ENCODE data around the gene ACSF3.

ACSF3 gene

GRCh38 chr16:89046491-89046890 is 47.2 kb upstream of the ACSF3 start:
- no peak overlapping the region for H3K27ac ChIP-seq (ENCODE audit: low read depth, low read length)
- no peak overlapping the region for H3K4ac ChIP-seq (ENCODE audit: low read depth, low read length)
- no peak overlapping the region for H4K91ac ChIP-seq (ENCODE audit: low read depth, low read length)
- H3K27me3 ChIP-seq (ENCODE audit: insufficient read depth, low read length) = no peaks in the 10 kb centered on the region
- no peak overlapping the region for H3K9ac ChIP-seq (ENCODE audit: low read length)
- no CpG with 5 or more reads among the region's 4 CpGs for WGBS (ENCODE audit: extremely low coverage, insufficient coverage, insufficient read length)
- H3K4me1 ChIP-seq (ENCODE audit: control insufficient read depth in 1 of 2, insufficient read depth in 2 of 2, low read length in 2 of 2) = no peaks in the 10 kb centered on the region
- H2BK5ac ChIP-seq (ENCODE audit: low read depth, low read length, poor library complexity) = no peak overlapping the region
- H2AK5ac ChIP-seq (ENCODE audit: low read length) = no peak overlapping the region
- no peaks in the 10 kb centered on the region for H3K79me2 ChIP-seq (ENCODE audit: control insufficient read depth, insufficient read depth, low read length, poor library complexity)
- no peak overlapping the region for H3K14ac ChIP-seq (ENCODE audit: low read length)
- H3K4me3 ChIP-seq (ENCODE audit: low read depth, low read length) = no peak overlapping the region
- H3K79me1 ChIP-seq (ENCODE audit: low read length) = no peaks in the 10 kb centered on the region
- H3K23ac ChIP-seq (ENCODE audit: low read length) = peak overlapping the region; percentile 45
- no peak overlapping the region for H4K8ac ChIP-seq (ENCODE audit: low read depth, low read length)
- H2BK120ac ChIP-seq (ENCODE audit: insufficient read depth, low read length, poor library complexity) = no peak overlapping the region
- H3K18ac ChIP-seq (ENCODE audit: low read length) = no peak overlapping the region
- H3K9me3 ChIP-seq (ENCODE audit: insufficient read depth, low read depth, low read length) = peaks cover 6% of the 10 kb centered on the region
- peak in 1 of 2 donors; percentile 20 for DNase-seq
- H2AFZ ChIP-seq (ENCODE audit: insufficient read depth, low read length, poor library complexity) = no peak overlapping the region
- H2BK12ac ChIP-seq (ENCODE audit: low read length) = no peak overlapping the region
- no peaks in the 10 kb centered on the region for H3K36me3 ChIP-seq (ENCODE audit: control insufficient read depth in 1 of 2, insufficient read depth in 2 of 2, low read length in 2 of 2)
- no peak overlapping the region for H3K4me2 ChIP-seq (ENCODE audit: low read length)
- no peak overlapping the region for H4K12ac ChIP-seq (ENCODE audit: low read depth, low read length)

GRCh38 chr16:89047331-89048089 is 46.1 kb upstream of the ACSF3 start:
- H3K27ac ChIP-seq (ENCODE audit: low read depth, low read length) = no peak overlapping the region
- no peak overlapping the region for H4K12ac ChIP-seq (ENCODE audit: low read depth, low read length)
- H4K8ac ChIP-seq (ENCODE audit: low read depth, low read length) = no peak overlapping the region
- H2BK12ac ChIP-seq (ENCODE audit: low read length) = no peak overlapping the region
- H4K91ac ChIP-seq (ENCODE audit: low read depth, low read length) = no peak overlapping the region
- H2AK5ac ChIP-seq (ENCODE audit: low read length) = no peak overlapping the region
- H3K4me3 ChIP-seq (ENCODE audit: low read depth, low read length) = no peak overlapping the region
- no peaks in the 10 kb centered on the region for H3K79me2 ChIP-seq (ENCODE audit: control insufficient read depth, insufficient read depth, low read length, poor library complexity)
- no peaks in the 10 kb centered on the region for H3K4me1 ChIP-seq (ENCODE audit: control insufficient read depth in 1 of 2, insufficient read depth in 2 of 2, low read length in 2 of 2)
- H3K23ac ChIP-seq (ENCODE audit: low read length) = no peak overlapping the region
- H3K4ac ChIP-seq (ENCODE audit: low read depth, low read length) = no peak overlapping the region
- H3K14ac ChIP-seq (ENCODE audit: low read length) = no peak overlapping the region
- H2BK120ac ChIP-seq (ENCODE audit: insufficient read depth, low read length, poor library complexity) = no peak overlapping the region
- no peak overlapping the region for H2AFZ ChIP-seq (ENCODE audit: insufficient read depth, low read length, poor library complexity)
- no peak overlapping the region for H3K4me2 ChIP-seq (ENCODE audit: low read length)
- H3K9ac ChIP-seq (ENCODE audit: low read length) = no peak overlapping the region
- H3K27me3 ChIP-seq (ENCODE audit: insufficient read depth, low read length) = no peaks in the 10 kb centered on the region
- no peak for DNase-seq
- no peak overlapping the region for H3K18ac ChIP-seq (ENCODE audit: low read length)
- H3K36me3 ChIP-seq (ENCODE audit: control insufficient read depth in 1 of 2, insufficient read depth in 2 of 2, low read length in 2 of 2) = no peaks in the 10 kb centered on the region
- H3K79me1 ChIP-seq (ENCODE audit: low read length) = no peaks in the 10 kb centered on the region
- WGBS (ENCODE audit: extremely low coverage, insufficient coverage, insufficient read length) = no CpG with 5 or more reads among the region's 27 CpGs
- no peak overlapping the region for H2BK5ac ChIP-seq (ENCODE audit: low read depth, low read length, poor library complexity)
- peaks cover 6% of the 10 kb centered on the region for H3K9me3 ChIP-seq (ENCODE audit: insufficient read depth, low read depth, low read length)

- no peak for DNase-seq
- no peak overlapping the region for H4K12ac ChIP-seq (ENCODE audit: low read depth, low read length)
- no peaks in the 10 kb centered on the region for H3K4me1 ChIP-seq (ENCODE audit: control insufficient read depth in 1 of 2, insufficient read depth in 2 of 2, low read length in 2 of 2)
- no peak overlapping the region for H2BK5ac ChIP-seq (ENCODE audit: low read depth, low read length, poor library complexity)
- H3K23ac ChIP-seq (ENCODE audit: low read length) = no peak overlapping the region
- no peak overlapping the region for H3K27ac ChIP-seq (ENCODE audit: low read depth, low read length)
- WGBS (ENCODE audit: extremely low coverage, insufficient coverage, insufficient read length) = no CpG with 5 or more reads among the region's 38 CpGs
- H3K9ac ChIP-seq (ENCODE audit: low read length) = no peak overlapping the region
- no peak overlapping the region for H2BK12ac ChIP-seq (ENCODE audit: low read length)
- H3K36me3 ChIP-seq (ENCODE audit: control insufficient read depth in 1 of 2, insufficient read depth in 2 of 2, low read length in 2 of 2) = no peaks in the 10 kb centered on the region
- peaks cover 6% of the 10 kb centered on the region for H3K9me3 ChIP-seq (ENCODE audit: insufficient read depth, low read depth, low read length)
- H3K27me3 ChIP-seq (ENCODE audit: insufficient read depth, low read length) = no peaks in the 10 kb centered on the region
- no peak overlapping the region for H4K91ac ChIP-seq (ENCODE audit: low read depth, low read length)
- H2AK5ac ChIP-seq (ENCODE audit: low read length) = no peak overlapping the region
- H2AFZ ChIP-seq (ENCODE audit: insufficient read depth, low read length, poor library complexity) = no peak overlapping the region
- no peak overlapping the region for H3K14ac ChIP-seq (ENCODE audit: low read length)
- H3K79me1 ChIP-seq (ENCODE audit: low read length) = no peaks in the 10 kb centered on the region
- no peak overlapping the region for H4K8ac ChIP-seq (ENCODE audit: low read depth, low read length)
- H3K4me3 ChIP-seq (ENCODE audit: low read depth, low read length) = no peak overlapping the region
- H3K79me2 ChIP-seq (ENCODE audit: control insufficient read depth, insufficient read depth, low read length, poor library complexity) = no peaks in the 10 kb centered on the region
- no peak overlapping the region for H3K4ac ChIP-seq (ENCODE audit: low read depth, low read length)
- no peak overlapping the region for H2BK120ac ChIP-seq (ENCODE audit: insufficient read depth, low read length, poor library complexity)
- no peak overlapping the region for H3K18ac ChIP-seq (ENCODE audit: low read length)
- no peak overlapping the region for H3K4me2 ChIP-seq (ENCODE audit: low read length)
Observed at GRCh38 chr16:89048090-89048725, 45.4 kb upstream of the ACSF3 start.

- Histone ChIP-seq H4K91ac (ENCODE audit: low read depth, low read length) (no peak overlapping the region), H3K9me3 (ENCODE audit: insufficient read depth, low read depth, low read length) (peaks cover 6% of the 10 kb centered on the region), H3K4me3 (ENCODE audit: low read depth, low read length) (peak overlapping the region; percentile 56), H3K27ac (ENCODE audit: low read depth, low read length) (no peak overlapping the region), H3K79me2 (ENCODE audit: control insufficient read depth, insufficient read depth, low read length, poor library complexity) (no peaks in the 10 kb centered on the region), H2AFZ (ENCODE audit: insufficient read depth, low read length, poor library complexity) (no peak overlapping the region), H3K79me1 (ENCODE audit: low read length) (no peaks in the 10 kb centered on the region), H3K23ac (ENCODE audit: low read length) (no peak overlapping the region), H4K8ac (ENCODE audit: low read depth, low read length) (no peak overlapping the region), H3K14ac (ENCODE audit: low read length) (no peak overlapping the region), H2BK12ac (ENCODE audit: low read length) (no peak overlapping the region), H3K9ac (ENCODE audit: low read length) (no peak overlapping the region), H3K36me3 (ENCODE audit: control insufficient read depth in 1 of 2, insufficient read depth in 2 of 2, low read length in 2 of 2) (no peaks in the 10 kb centered on the region), H2BK5ac (ENCODE audit: low read depth, low read length, poor library complexity) (no peak overlapping the region), H2BK120ac (ENCODE audit: insufficient read depth, low read length, poor library complexity) (no peak overlapping the region), H4K12ac (ENCODE audit: low read depth, low read length) (no peak overlapping the region), H2AK5ac (ENCODE audit: low read length) (no peak overlapping the region), H3K18ac (ENCODE audit: low read length) (no peak overlapping the region), H3K4me2 (ENCODE audit: low read length) (no peak overlapping the region), H3K4me1 (ENCODE audit: control insufficient read depth in 1 of 2, insufficient read depth in 2 of 2, low read length in 2 of 2) (no peaks in the 10 kb centered on the region), H3K27me3 (ENCODE audit: insufficient read depth, low read length) (no peaks in the 10 kb centered on the region), H3K4ac (ENCODE audit: low read depth, low read length) (no peak overlapping the region)
- no peak for DNase-seq
- no CpG with 5 or more reads among the region's 24 CpGs for WGBS (ENCODE audit: extremely low coverage, insufficient coverage, insufficient read length)
Observed at GRCh38 chr16:89048871-89049422, 44.7 kb upstream of the ACSF3 start.
